Stimulated activated CD8-positive, alpha-beta memory T cell treated with anti-CD3 and anti-CD28 coated beads, Interleukin-4, amount 100 ng/mL, for 1 hour (primary cell): ENCODE data around the gene SLC17A7.

ENCODE experiments used
- DNase-seq, 2 donors: peaks; one replicate each; pipeline ENCODE4 v3.0.0-alpha.2; 2020; ENCODE audit warnings: low read depth in 2 of 2, low spot score in 1 of 2

Gene SLC17A7

DNA sequence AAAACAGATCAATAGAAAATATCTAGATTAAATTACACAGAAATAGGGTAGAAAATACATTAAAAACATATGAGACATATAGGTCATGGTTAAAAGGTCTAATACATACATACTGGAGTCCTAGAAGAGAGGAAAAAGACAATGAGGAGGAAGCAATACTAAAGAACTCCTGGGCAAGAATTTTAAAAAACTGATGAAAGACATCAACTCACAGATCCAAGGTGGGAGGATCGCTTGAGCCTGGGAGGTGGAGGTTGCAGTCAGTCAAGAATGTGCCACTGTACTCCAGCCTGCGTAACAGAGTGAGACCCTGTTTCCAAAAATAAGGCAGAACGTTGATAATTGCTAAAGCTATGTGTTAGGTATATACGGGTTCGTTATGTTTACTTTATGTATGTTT is 58.7 kb downstream of the SLC17A7 start:
- no peak for DNase-seq

DNA sequence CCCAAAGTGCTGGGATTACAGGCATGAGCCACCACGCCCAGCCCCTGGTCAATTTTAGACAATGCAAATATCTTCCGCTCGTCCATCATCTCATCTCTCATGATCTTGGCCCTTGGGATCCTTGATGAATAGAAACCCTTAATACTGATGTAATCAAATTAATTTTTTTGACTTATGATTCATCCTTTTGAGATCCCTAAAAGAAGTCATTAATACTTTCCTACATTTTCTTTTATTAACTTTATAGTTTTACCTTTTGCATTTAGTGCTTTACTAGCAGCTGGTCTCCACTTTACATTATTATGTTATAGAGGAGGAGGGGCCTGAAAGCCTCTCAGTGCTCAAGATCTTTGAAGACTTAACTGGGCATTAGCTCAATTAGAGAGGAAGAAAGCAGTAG is 60.9 kb downstream of the SLC17A7 start:
- DNase-seq, result no peak
